Adrenal gland (tissue), 5 donors: ENCODE measurements around the gene IFT81.
"Not testable (repeated sequence)": the region's sequence is repeated elsewhere in the genome, so short reads cannot be mapped to it uniquely, and the experiment has no call there.

Experiments used
- POLR2A ChIP-seq, 2 donors: fragments of 450-650 bp; IDR thresholded peaks; one replicate each; pipeline ENCODE4 v1.6.1; 2017; ENCODE audit warnings: antibody characterized with exemption in 2 of 2, mild to moderate bottlenecking in 2 of 2, moderate library complexity in 1 of 2
- TF ChIP-seq, protein P1 (sequence below), 6 experiments: fragments of 450-650 bp in 4 of 6; fragments of 200-600 bp in 2 of 6; sonication (generic) in 1 of 6; IDR thresholded peaks; 1 replicate in 5 of 6; 2 replicates in 1 of 6; pipeline versions ENCODE4 v1.5.1 to v1.8.0; 2016 to 2021; ENCODE audit warnings: antibody characterized with exemption in 6 of 6, mild to moderate bottlenecking in 2 of 6, moderate library complexity in 1 of 6
- donor health status: DM: no; HTN: no; CAD: no.

DNA sequence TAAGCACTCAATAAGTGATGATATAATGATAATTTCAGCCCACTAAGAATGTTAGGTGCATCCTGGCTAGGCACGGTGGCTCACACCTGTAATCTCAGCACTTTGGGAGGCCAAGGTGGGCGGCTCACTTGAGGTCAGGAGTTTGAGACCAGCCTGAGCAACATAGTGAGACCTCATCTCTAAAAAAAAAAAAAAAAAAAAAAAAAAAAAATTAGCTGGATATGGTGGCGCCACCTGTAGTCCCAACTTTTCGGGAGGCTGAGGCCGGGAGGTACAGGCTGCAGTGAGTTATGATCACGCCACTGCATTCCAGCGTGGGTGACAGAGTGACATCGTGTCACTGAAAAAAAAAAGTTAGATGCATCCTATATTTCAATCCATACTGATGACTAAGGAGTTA lies 6.9 kb upstream of the IFT81 start:
- TF ChIP-seq POLR2A (IDR thresholded peaks at IDR 0.05), result not testable (repeated sequence)
- TF ChIP-seq, protein P1, sequence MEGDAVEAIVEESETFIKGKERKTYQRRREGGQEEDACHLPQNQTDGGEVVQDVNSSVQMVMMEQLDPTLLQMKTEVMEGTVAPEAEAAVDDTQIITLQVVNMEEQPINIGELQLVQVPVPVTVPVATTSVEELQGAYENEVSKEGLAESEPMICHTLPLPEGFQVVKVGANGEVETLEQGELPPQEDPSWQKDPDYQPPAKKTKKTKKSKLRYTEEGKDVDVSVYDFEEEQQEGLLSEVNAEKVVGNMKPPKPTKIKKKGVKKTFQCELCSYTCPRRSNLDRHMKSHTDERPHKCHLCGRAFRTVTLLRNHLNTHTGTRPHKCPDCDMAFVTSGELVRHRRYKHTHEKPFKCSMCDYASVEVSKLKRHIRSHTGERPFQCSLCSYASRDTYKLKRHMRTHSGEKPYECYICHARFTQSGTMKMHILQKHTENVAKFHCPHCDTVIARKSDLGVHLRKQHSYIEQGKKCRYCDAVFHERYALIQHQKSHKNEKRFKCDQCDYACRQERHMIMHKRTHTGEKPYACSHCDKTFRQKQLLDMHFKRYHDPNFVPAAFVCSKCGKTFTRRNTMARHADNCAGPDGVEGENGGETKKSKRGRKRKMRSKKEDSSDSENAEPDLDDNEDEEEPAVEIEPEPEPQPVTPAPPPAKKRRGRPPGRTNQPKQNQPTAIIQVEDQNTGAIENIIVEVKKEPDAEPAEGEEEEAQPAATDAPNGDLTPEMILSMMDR (IDR thresholded peaks at IDR 0.05), result not testable (repeated sequence)
